ENCODE data around the gene KIFBP.

KIFBP gene

DNA sequence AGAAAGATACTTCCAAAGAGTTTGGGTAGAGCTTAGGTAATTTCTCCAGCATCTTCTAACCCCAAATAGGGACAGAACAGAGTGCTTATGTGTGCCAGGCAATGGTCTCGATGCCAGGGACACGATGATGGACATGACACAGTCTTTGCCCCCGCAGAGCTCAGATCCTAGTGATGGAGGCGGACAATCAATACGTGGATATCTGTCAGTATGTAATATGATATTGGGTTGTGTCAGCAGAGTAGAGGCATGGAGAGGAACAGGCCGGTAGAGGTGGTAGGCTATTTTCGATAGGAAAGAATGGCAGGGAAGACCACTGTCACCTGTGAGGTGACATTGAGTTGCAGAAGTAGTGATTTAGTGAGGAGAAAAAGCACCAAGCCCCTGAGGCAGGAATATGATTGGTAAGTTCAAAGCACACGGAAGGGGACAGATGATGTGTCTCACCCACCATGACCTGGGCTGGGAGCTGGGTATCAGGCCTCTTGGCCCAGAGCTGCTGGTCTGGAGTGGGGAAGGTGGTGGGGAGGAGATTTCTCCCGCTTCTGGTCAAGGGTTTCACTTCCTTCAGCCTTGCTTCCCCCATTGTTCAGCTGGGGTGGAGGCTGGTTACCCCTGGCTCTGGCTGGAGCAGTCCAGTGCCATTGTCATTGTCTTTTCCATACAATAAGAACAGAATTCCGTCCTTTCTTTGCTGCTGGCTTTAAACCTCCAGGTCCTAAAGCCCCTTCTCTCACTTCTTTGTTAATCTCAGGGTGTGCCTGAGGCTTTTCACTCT is 63.3 kb downstream of the KIFBP start:
- no peak for DNase-seq

DNA sequence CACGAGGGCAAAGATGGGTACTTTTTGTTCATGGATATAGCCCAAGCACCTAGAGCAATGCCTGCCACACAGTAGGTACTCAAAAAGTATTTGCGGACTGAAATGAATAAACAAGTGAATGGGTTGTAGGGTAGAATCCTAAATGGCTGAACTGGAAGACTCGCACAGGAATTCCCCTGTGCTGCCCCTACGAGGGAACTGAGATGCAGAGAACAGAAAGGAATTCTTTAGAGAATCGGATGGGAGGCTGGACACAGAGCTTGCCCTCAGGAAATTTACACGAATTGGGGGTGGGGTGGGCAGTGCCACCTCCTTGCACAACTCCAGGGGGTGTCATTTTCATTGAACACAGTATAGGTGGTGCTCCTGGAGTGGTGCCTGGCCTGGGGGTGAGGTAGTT is 64.1 kb downstream of the KIFBP start:
- no peak for DNase-seq

DNA sequence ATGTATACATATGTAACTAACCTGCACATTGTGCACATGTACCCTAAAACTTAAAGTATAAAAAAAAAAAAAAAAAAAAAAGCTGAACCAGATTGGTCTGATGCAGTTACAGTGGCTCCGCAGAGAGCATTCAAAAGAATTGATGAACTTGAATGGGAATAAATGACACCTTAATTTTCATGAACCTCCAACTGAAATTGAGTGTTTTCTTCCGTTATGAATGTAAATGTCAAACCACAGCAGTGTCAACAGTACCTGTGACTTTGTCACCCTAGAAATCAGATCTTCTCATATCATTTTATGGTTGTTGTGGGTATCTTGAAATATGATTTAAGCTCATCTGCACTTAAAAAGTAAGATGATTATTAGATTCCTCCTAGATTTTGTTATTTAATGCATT is 66.6 kb downstream of the KIFBP start:
- no peak for DNase-seq

DNA sequence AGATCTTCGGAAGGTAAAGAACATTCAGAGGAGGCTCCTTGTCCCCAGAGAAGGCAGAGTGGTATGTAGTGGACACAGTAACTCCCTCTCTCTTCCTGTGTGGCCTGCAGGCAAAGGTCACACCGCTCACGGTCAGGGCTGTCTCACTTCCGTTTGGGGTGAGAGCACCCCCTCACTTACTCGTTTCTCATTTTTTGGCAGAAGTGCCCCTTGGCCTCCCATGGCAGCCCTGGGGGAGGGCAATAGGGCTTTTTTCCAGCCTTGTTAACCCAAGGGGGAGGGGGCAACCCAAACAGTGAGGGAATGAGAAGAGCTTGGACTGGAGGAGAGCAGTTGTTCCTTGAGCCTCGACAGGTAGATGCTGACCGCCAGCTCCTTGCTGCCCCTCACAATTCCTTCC is 67.5 kb downstream of the KIFBP start:
- no peak for DNase-seq

DNA sequence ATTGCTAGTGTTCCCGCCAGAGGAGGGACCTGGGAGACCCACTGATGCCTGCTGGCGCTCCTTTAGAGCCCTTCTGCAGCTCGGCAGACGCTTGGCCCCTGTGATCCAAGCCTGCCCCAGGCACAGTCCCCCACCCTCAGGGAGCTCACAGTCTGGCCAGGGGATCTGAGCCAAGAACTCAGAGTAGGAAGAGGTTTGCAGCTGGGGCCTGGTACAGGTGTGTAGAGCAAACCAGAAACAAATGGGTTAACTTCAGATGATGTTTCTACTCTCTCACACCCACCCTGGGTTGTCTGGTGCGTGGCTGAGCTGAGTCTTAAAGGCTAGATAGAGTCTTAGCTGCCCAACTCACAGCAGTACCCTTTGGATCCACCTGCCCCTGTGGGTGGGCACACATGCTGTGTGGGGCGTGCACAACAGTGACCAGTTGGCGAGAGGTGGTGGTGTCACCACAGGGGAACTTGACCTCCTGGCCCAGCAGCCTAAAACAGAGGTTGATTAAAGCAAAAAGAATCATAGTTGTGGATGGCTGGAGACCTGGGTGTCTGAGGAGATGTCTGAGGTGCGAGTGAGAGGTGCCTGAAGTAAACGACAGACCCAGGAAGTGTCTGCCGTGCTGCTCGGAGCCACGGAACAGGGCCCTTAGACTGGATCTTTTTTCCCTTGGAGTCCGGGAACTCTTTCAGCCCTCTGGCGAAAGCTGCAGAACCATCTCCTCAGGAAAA is 68.1 kb downstream of the KIFBP start:
- DNase-seq: no peak

DNA sequence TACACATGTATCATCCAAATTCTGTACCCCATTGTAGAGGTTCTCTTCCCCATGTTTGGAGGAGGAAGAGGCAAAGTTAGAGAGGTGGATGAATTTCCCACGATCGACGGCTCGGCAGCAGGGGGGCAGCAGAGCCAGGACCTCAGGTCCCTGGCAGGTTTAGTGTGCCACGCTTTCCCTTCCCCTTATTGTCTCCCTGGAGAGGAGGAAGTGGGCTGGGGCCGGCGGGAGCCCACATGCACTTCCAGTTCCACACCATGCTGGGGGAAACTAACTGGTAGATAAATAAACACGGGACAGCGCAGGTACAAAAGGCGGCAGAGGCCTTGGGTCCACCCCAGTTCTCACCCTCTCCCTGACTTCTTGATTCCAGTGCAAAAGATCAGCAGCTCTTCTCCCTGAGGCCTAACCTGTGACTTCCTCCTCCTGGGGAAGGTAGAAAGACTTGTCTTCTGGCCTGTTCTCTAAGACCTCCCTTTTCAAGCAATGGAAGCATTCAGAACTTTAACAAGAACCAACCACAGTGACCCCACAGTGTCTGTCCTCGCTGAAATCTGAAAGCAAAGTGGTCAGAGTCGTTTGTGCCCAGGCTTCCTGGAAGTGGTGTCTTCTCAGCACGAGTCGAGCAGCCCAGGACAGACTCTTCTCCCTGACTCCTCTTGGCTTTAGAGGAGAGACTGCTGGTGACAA is 68.8 kb downstream of the KIFBP start:
- no peak for DNase-seq

DNA sequence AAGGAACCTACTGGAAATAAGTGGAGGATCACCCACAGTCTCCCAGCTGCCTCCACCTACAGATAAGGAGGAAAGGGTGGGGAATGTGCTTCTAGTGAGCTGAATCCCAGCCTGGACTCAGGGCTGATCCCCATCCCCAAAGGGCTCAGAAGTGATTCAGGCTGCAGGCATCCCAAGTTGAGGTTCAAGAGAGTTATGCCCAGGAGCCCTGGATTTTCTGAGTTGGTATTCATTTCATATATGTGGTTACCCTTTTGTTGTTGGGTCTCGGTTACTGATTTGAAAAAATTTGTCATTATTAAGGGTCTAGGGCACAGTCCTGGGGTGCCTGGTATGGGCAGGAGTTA is 69.3 kb downstream of the KIFBP start:
- DNase-seq: no peak

DNA sequence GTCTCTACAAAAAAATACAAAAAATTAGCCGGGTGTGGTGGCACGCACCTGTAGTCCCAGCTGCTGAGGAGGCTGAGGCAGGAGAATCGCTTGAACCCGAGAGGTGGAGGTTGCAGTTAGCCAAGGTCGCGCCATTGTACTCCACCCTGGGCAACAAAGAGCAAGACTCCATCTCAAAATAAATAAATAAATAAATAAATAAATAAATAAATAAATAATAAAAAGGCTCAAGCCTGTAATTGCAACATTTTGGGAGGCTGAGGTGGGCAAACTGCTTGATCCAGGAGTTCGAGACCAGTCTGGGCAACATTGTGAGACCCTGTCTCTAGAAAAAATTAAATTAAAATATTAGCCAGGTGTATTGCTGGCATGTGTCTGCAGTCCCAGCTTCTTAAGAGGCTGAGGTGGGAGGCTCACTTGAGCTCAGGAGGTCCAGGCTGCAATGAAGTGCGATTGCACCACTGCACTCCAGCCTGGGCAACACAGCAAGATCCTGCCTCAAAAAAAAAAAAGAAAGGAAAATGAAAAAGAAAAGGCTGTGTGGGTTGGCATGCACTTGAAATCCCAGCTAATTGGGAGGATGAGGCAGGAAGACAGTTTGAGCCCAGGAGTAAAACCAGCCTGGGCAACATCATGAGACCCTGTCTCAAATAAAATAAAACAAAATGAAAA is 71.7 kb downstream of the KIFBP start:
- no peak for DNase-seq

DNA sequence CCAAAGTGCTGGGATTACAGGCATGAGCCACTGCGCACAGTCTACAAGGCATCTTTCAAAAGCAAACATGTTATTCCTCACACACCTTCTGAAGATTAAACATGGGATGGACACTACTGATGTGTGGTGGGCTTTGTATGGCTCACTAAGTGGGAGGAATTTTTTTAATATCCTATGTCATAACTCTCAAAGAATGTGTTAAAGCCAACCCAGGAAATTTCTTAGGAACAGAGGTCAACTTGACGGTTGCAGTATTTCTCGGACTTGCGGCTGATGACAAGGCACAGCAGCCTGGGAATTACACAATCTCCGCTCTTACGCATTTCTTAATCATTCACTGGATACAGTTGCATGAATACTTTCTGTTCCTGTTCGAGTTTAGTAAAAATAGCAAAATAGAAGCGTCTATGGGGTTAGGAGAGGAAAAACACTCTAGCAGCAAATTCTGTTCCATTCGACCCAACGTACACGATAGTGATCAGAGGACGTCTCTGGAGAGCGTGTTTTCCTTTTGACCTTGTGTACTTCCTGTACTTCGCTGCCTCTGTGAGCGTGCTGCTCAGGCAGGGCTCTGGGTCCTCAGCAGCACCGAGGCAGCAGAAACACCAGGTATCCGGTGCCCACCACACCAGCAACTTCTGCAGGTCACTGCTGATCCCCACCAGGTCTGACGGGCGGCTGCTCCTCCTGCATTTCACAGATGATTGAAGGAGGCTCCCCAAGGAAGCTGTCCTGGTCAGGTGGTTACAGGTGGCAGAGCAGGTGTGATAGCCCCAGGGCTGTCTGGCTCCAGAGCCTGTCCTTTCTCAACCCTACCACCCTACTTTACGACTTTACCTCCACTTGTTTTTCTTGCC is 72.9 kb downstream of the KIFBP start:
- DNase-seq: peak; percentile 34

DNA sequence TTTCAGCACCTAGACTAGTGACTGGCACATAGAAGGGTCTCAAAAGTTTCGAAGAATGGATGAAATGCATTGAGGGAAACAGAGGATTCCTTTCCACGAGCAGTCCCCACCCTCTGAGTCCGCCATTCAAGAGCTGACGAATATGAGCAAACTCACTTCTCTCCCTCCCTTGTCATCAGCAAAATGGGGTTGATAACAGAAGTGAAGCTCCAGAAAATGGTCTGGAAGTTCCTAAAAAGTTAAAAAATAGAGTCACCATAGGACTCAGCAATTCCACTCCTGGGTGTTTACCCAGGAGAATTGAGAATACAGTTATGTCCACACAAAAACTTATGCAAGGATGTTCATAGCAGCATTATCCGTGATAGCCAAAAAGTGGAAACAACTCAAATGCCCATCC is 74.3 kb downstream of the KIFBP start:
- DNase-seq: no peak

DNA sequence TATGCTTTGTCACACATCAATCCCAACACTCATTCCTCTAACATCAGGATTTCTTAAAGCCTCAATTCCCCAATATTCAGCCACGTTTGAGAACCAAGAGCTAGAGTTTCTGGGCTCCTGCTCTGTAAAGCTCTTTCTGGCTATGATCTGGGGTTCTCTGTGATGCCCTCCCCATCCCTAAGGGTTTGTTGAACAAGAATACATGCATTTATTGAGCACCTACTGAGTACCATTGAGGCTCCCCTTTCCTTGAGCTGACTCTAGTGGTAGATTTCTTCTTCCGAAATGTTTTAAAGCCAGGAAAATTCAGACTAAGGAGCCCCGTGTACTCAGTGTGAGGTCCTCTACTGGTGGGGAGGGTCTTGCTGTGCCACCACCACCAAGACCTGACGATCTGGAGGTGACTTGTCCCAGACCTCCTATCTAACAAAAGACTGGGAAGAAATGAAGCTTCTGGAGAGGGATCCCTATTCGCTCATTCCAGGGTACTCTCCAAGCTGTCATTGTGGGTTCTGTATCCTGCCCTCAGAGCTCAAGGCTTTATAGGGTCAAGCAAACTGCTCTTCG is 76.2 kb downstream of the KIFBP start:
- no peak for DNase-seq

DNA sequence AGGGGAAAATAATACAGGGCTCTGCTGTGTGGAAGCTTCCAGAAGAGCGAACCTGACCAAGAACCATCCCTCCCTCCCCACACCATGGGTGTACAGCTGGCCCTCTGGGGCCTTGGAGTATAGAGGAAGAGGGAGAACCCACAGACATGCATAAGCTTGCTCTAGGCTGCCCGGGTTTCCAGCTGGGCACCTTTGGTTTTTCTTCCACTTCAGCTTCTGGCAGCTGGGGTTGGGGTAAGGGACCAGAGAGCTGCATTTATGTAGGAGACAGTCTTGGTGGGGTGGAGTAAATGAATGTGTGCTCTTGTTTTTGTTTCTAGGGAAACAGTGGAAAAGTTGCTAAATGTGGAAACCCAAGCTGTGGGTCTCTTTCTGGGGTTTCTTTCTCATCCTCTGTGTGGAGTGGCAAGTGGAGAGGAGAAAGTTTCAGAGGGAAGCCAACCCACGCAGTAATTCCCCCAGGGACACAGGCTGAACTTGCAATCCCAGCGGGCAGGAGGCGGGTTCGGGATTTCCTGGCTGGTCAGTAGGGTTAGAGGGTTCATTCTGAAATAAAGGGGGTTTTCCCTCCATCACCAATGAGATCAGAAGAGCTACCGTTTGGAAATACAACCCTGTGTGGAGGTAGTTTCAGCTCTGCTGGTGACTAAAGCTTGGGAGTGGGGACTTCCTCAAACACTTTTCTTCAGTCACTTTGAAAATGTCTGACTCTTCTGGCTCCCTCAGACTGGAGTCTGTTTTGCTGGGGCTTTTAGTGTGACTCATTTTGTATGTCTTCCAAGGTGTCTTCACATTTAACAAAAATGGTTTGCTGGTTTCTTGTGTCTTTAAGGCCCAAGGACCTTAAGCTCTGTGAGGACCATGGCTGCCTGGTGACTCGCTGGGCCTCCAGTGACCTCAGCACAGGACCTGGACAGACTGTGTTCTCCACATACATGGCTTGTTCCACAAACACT is 77.1 kb downstream of the KIFBP start:
- DNase-seq: peak; percentile 60
